Esophagus squamous epithelium (tissue), 5 donors: Measurements from ENCODE around the gene ZNHIT3. TPM values are rescaled to one million over a fixed set of nuclear protein-coding genes. Genes with fewer than 3 reads are reported as not detected.

Experiments used
- DNase-seq: peaks from one replicate; lab custom pipeline; 2025; lab: John Stamatoyannopoulos, UW
- H3K27ac ChIP-seq, 4 donors: fragments of 200-600 bp; sonication (generic); one replicate each; pipeline ENCODE4 v1.5.1; 2016 to 2019; ENCODE audit warnings: mild to moderate bottlenecking in 1 of 4
- H3K27me3 ChIP-seq, 4 donors: fragments of 200-600 bp; sonication (generic); 1 replicate in 3 of 4; 2 replicates in 1 of 4; pipeline versions ENCODE4 v1.5.1 to v1.6.0; 2017 to 2021; ENCODE audit warnings: antibody characterized with exemption in 1 of 4
- H3K36me3 ChIP-seq, 3 donors: fragments of 200-600 bp; sonication (generic); one replicate each; pipeline ENCODE4 v1.5.1; 2016 to 2019
- H3K4me1 ChIP-seq, 3 donors: fragments of 200-600 bp; sonication (generic); one replicate each; pipeline ENCODE4 v1.5.1; 2017 to 2019
- H3K4me3 ChIP-seq, 4 donors: fragments of 200-600 bp; sonication (generic); 1 replicate in 3 of 4; 2 replicates in 1 of 4; pipeline ENCODE4 v1.5.1; 2016 to 2019; ENCODE audit warnings: mild to moderate bottlenecking in 2 of 4, moderate library complexity in 1 of 4
- H3K9me3 ChIP-seq, 3 donors: fragments of 200-600 bp; sonication (generic); one replicate each; pipeline ENCODE4 v1.5.1; 2016 to 2019
- POLR2A ChIP-seq, 4 donors: fragments of 450-650 bp; IDR thresholded peaks; one replicate each; pipeline ENCODE4 v1.6.1; 2017; ENCODE audit warnings: antibody characterized with exemption in 4 of 4, mild to moderate bottlenecking in 4 of 4, moderate library complexity in 3 of 4
- WGBS, 2 donors: methylation state at CpG; one replicate each; pipeline ENCODE4 v1.1.5; 2018; 5-methylcytosine and 5-hydroxymethylcytosine counted together
- intact Hi-C: fragments of 100-400 bp; cut with DNase I; formaldehyde crosslinking; loops from one replicate; pipeline ENCODE4 v1.15.0; 2022
- total RNA-seq, 4 donors: library from RNA; depleted of rRNA; stranded (reverse); fragments of >200 nt; gene quantifications; one replicate each; pipeline ENCODE4 v1.1.0, GENCODE V29; 2016
- TF ChIP-seq, protein P1 (sequence below), 6 experiments: fragments of 450-650 bp in 4 of 6; fragments of 200-600 bp in 2 of 6; sonication (generic) in 2 of 6; IDR thresholded peaks; one replicate each; pipeline ENCODE4 v1.5.1; 2016 to 2019; ENCODE audit warnings: antibody characterized with exemption in 6 of 6, mild to moderate bottlenecking in 4 of 6, moderate library complexity in 4 of 6
- donor health status: DM: yes; HTN: yes; CAD: no.

ZNHIT3 gene
- total RNA-seq, 4 donors from 2014 or later = 13.8 to 38.6 (median 29.2) TPM

DNA sequence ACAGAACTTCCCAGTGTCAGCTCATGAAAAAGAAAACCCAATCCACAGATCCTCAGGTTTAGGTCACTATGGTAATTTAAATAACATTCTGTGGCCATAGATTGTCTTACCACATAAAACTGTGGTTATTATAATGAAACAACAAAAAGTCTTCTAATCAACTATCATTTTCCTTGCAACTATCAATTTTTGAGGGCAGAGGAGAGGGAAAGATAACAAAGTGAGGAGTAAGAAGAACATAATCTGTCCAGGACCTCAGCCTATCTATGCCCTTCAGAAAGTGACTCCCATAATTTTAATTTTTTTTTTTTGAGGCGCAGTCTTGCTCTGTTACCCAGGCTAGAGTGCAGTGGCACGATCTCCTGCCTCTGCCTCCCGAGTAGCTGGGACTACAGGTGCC lies 54.2 kb downstream of the ZNHIT3 start:
- Histone ChIP-seq H3K9me3 (no peaks in the 10 kb centered on the region), H3K27me3 (no peaks in the 10 kb centered on the region), H3K27ac (no peak overlapping the region), H3K4me3 (no peak overlapping the region), H3K4me1 (peaks cover 0 to 26% (median 9%) of the 10 kb centered on the region in 3 donors), H3K36me3 (peaks cover 0 to 25% (median 0%) of the 10 kb centered on the region in 3 donors)
- intact Hi-C loops = no loop called here
- no peak for TF ChIP-seq POLR2A (IDR thresholded peaks at IDR 0.05)
- TF ChIP-seq, protein P1, sequence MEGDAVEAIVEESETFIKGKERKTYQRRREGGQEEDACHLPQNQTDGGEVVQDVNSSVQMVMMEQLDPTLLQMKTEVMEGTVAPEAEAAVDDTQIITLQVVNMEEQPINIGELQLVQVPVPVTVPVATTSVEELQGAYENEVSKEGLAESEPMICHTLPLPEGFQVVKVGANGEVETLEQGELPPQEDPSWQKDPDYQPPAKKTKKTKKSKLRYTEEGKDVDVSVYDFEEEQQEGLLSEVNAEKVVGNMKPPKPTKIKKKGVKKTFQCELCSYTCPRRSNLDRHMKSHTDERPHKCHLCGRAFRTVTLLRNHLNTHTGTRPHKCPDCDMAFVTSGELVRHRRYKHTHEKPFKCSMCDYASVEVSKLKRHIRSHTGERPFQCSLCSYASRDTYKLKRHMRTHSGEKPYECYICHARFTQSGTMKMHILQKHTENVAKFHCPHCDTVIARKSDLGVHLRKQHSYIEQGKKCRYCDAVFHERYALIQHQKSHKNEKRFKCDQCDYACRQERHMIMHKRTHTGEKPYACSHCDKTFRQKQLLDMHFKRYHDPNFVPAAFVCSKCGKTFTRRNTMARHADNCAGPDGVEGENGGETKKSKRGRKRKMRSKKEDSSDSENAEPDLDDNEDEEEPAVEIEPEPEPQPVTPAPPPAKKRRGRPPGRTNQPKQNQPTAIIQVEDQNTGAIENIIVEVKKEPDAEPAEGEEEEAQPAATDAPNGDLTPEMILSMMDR (IDR thresholded peaks at IDR 0.05) = no peak
- 96 to 100% methylated on average over 3 of the region's 3 CpGs for WGBS, 2 donors
- no peak for DNase-seq

DNA sequence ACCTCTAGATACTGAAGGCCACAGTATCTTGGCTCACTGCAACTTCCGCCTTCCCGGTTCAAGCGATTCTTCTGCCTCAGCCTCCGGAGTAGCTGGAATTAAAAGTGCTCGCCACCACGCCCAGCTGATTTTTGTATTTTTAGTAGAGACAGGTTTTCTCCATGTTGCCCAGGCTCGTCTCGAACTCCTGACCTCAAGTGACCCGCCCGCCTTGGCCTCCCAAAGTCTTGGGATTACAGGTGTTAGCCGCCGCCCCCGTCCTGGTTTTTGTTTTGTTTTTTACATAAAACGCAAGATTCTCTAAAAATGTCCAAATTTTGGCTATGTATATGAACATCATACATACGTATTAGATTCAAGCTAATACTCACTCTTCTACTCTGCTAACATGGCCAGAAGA lies 56.3 kb downstream of the ZNHIT3 start:
- no peak for TF ChIP-seq POLR2A (IDR thresholded peaks at IDR 0.05)
- TF ChIP-seq, protein P1 (IDR thresholded peaks at IDR 0.05) = no peak
- no peaks in the 10 kb centered on the region for H3K9me3 ChIP-seq
- H3K36me3 ChIP-seq = peaks cover 0 to 15% (median 0%) of the 10 kb centered on the region in 3 donors
- WGBS, 2 donors = 85 to 91% methylated on average over 14 to 15 of the region's 15 CpGs
- intact Hi-C loops = no loop called here
- no peaks in the 10 kb centered on the region for H3K27me3 ChIP-seq
- DNase-seq = no peak
- H3K27ac ChIP-seq = no peak overlapping the region
- no peak overlapping the region for H3K4me3 ChIP-seq
- H3K4me1 ChIP-seq = peaks cover 6 to 41% (median 26%) of the 10 kb centered on the region in 3 donors

DNA sequence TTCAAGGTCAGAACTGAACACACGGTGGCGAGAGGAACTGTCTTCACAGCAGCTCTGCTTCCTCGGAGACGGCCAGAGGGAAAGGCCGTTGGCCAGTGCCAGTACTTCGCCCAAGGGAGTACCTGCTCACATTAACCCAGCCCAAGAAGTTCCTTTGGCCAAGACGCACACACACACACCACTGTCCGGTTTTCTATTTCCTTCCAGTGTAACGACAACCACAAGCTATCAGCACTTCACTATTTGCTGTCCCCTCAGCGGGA lies 57.5 kb downstream of the ZNHIT3 start:
- H3K9me3 ChIP-seq = no peaks in the 10 kb centered on the region
- WGBS, 2 donors = 1% methylated on average over 10 of the region's 10 CpGs
- H3K4me1 ChIP-seq = peaks cover 6 to 53% (median 38%) of the 10 kb centered on the region in 3 donors
- H3K27ac ChIP-seq = peak overlapping the region; percentile 96 to 100 (median 100)
- H3K4me3 ChIP-seq = peak overlapping the region; percentile 77 to 100 (median 92)
- H3K36me3 ChIP-seq = peaks cover 0 to 3% (median 0%) of the 10 kb centered on the region in 3 donors
- intact Hi-C loops = no loop called here
- H3K27me3 ChIP-seq = no peaks in the 10 kb centered on the region
- no peak for DNase-seq
- TF ChIP-seq, protein P1 (IDR thresholded peaks at IDR 0.05) = peak in 2 of 6 experiments; percentile 5 to 34
- peak in 1 of 4 donors; percentile 17 for TF ChIP-seq POLR2A (IDR thresholded peaks at IDR 0.05)

DNA sequence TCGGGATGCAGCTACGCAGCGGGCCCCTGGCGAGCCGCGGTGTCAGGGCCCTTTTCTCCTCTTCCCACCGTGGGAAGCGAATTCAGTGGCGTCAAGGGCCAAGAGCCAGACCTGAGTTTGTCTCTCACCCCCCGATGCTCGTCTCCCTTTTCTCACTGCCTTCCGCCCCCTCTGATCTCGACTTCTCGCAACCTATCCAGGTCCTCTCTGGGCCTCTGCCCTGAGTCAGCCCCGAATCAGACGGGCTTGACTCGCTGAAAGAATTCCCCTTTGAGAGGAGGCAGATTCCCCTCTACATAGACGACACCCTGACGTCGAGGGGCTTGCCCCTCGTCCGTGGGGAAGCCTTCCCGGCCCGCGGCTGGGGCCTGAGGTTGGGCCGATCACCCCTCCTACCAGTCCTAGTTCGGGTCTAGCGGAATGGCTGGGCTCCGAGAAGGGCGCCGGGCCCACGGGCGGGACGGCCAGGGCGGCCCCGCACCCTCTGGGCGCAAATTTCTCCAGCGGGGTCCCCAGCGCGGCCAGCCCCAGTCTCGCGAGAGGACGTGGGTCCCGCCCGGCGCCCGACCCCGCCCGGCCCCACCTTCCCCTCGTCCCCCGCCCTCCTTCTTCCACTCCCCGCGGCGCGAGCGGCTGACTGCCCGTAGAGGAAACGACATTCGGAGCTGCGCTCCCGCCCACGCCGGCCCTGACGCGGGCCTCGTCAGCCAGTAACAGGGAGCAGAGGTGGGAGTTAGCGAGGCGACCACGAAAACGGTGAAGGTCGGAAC lies 58.0 kb downstream of the ZNHIT3 start, which contains the start of gene GGNBP2:
GGNBP2 (plus strand) TSS at position 613 of the 770 bp plus-strand sequence. CDS start 806 bp downstream, outside the sequence.
- no peaks in the 10 kb centered on the region for H3K27me3 ChIP-seq
- peak; percentile 78 for DNase-seq
- peak within 1 kb of the TSS; percentile 96 to 100 (median 100) for H3K27ac ChIP-seq
- TF ChIP-seq POLR2A (IDR thresholded peaks at IDR 0.05) = peak in 3 of 4 donors; percentile 41 to 92 (median 85)
- TF ChIP-seq, protein P1 (IDR thresholded peaks at IDR 0.05) = no peak
- H3K9me3 ChIP-seq = no peaks in the 10 kb centered on the region
- peak within 1 kb of the TSS; percentile 77 to 100 (median 92) for H3K4me3 ChIP-seq
- 0 to 1% methylated on average over 9 to 21 of the region's 71 CpGs for WGBS, 2 donors
- no peaks in the 10 kb centered on the region for H3K36me3 ChIP-seq
- peaks cover 9 to 58% (median 41%) of the 10 kb centered on the region in 3 donors for H3K4me1 ChIP-seq
- intact Hi-C loops = loop anchor here (5.0 kb wide), 1 partner anchor 48 kb away; the partner anchor contains the start of gene DHRS11

DNA sequence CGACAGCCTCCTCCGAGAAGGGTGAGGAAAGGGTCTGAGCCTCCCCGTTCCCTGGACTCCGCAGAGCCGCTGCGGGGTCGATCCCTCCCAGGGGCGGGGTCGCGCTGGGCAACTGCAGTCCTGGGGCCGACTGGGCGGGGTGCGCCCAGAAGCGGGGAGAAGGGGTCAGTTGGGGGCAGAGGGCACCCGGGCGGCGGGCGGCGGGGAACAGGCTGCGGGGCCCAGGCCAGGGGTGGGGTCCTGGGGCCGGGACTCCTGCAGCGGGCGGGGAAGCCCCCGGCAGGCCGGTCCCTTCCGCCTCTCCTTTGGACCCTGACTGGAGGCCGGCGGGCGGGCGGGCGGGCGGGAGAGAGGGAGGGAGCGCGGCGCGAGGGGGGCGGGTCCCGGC lies 58.6 kb downstream of the ZNHIT3 start:
- no peaks in the 10 kb centered on the region for H3K27me3 ChIP-seq
- intact Hi-C loops = loop anchor here (5.0 kb wide), 1 partner anchor 47 kb away; the partner anchor contains the start of gene DHRS11
- H3K4me3 ChIP-seq = peak overlapping the region; percentile 77 to 100 (median 92)
- WGBS, 2 donors = 0% methylated on average over 4 of the region's 38 CpGs; no CpG with 5 or more reads in 1 of the 2 donors
- peak; percentile 65 for DNase-seq
- TF ChIP-seq, protein P1 (IDR thresholded peaks at IDR 0.05) = no peak
- TF ChIP-seq POLR2A (IDR thresholded peaks at IDR 0.05) = no peak
- no peaks in the 10 kb centered on the region for H3K9me3 ChIP-seq
- peak overlapping the region; percentile 96 to 100 (median 100) for H3K27ac ChIP-seq
- H3K36me3 ChIP-seq = no peaks in the 10 kb centered on the region
- peaks cover 9 to 64% (median 41%) of the 10 kb centered on the region in 3 donors for H3K4me1 ChIP-seq
